ENCODE results near the gene GGACT.
"Not testable (repeated sequence)": the region's sequence is repeated elsewhere in the genome, so short reads cannot be mapped to it uniquely, and the experiment has no call there.

Gene GGACT

DNA sequence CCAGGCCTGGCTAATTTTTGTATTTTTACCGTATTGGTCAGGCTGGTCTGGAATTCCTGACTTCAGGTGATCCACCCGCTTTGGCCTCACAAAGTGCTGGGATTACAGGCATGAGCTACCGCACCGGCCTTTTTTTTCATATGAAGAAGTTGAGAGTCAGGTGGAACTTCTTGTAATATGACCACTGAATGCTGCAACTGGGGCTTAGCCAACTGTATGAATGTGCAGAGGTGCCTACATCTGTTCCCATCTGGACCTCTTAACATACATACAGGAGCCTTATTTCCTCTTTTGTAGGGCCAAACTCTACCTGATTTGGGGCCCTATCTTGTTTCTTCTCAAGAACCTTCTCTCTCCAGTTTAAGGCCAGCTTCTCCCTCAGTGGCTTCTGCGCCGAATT is 11.9 kb upstream of the GGACT start:
- no peak for DNase-seq

DNA sequence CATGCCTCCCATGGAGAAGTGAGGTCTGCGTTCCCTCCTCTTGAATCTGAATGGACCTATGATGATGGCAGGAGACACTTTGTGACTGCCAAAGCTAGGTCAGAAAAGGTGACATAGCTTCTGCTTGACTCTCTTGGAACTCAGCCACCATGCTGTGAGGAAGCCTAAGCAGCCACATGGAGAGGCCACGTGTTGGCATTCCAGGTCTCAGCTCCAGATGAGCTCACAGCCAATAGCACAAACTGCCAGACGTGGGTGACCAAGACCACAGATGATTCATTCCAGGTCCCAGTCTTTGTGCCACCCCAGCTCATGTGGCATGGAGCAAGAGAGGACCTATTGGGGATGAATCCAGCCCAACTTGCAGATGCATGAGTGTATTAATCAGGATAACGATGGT is 8.7 kb upstream of the GGACT start:
- DNase-seq: no peak

DNA sequence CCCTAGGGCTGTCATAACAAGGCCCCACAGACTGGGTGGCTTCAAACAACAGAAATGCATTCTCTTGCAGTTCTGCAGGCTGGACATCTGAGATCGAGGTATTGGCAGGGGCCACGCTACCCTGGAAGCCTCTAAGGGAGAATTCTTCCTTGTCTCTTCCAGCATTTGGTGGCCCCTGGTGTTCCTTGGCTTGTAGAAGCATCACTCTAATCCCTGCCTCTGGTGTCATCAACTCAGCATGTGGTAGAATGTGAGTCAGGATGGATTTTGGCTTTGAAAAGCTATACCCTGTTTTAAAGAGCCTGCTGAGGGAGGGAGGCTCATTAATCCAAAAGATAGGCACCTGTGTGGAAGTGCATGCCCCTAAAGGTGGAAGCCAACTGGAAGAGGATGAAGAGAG is 7.9 kb upstream of the GGACT start:
- DNase-seq: no peak

DNA sequence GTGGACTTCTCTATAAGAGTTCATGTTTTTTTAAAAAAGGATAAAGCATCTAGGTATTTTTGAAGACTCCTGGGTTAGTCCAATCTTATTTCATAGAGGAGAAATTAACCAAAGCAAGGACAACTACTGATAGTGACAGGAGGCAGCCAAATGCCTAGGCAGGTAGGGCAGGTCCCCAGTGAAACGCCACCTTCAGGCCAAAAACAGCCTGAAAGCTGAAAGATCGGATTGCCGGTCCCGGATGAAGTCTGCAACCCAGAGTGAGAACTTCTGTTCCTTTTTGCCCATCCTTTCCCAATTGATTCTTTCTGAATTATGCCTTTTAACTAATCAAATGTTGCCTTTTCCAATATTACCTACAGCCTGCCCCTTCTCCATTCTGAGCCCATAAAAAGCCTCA is 6.1 kb upstream of the GGACT start:
- DNase-seq: no peak

DNA sequence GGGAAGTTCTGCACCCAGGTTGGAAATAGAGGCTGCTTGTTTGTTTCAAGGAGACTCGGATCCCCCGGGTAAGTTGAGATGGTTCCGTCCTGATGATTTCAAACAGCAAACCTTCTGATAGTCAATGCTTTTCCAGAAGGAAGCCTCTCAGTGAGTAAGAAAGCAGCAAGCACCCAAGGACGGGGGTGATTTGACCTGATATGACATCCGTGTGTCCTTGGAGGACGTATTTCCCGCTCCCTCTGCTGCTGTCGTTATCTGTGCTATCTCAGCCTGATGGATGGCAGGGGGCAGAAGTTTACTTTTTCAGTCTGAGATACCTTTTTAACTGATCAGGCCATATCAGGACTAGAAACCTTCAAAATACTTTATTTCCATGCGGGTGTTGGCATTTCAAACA is 5.7 kb upstream of the GGACT start:
- DNase-seq: no peak

GRCh38 chr13:100589178-100589725 is 663 bp upstream of the GGACT start:
- no peak for DNase-seq

DNA sequence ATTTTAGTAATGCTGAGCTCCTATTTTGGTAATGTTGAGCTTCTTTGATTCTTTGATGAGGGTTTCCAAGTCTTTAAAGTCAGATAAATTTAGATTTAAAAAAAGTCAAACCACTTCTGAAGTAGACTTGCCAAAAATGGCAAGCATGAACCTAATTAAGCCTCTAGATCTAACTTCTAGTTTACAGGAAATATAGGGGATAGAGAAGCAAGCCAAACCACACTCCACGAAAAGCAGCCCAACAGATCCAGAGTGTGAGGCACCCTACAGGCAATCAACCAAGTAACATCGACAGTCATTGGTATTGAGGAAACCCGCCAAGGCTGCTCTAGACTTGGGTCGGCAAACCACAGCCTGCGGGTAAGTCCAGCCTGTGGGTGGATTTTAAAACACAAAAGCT is 3.7 kb downstream of the GGACT start:
- no peak for DNase-seq

- no peak for DNase-seq
Measured at GRCh38 chr13:100581504-100581903, 7.1 kb downstream of the GGACT start.

GRCh38 chr13:100581030-100581429 is 7.6 kb downstream of the GGACT start:
- no peak for DNase-seq

- DNase-seq: no peak
Measured at GRCh38 chr13:100580045-100580444, 8.5 kb downstream of the GGACT start.

- DNase-seq: not testable (repeated sequence)
Measured at GRCh38 chr13:100577239-100577638, 11.3 kb downstream of the GGACT start.

DNA sequence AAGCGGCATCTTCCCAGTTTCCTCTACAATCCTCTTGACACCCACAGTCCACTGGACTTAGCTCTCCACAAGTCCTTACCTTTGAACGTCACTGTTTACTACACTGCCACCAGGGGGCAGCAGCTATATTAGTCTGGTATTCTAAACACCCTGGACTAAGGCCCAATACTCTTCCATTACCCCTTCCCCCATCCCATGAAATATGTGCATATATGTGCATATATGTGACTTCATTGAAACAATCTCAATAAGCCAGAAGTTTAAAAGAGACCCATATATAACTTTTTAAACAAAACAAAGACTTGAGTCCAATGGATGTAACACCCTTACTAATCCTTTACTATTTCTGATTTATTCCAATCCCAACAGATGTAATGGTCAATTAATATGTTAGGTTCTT is 15.5 kb downstream of the GGACT start:
- peak; percentile 71 for DNase-seq

GRCh38 chr13:100566543-100566942 is 22.0 kb downstream of the GGACT start:
- DNase-seq: no peak

GRCh38 chr13:100565286-100565685 is 23.3 kb downstream of the GGACT start:
- DNase-seq: no peak

DNA sequence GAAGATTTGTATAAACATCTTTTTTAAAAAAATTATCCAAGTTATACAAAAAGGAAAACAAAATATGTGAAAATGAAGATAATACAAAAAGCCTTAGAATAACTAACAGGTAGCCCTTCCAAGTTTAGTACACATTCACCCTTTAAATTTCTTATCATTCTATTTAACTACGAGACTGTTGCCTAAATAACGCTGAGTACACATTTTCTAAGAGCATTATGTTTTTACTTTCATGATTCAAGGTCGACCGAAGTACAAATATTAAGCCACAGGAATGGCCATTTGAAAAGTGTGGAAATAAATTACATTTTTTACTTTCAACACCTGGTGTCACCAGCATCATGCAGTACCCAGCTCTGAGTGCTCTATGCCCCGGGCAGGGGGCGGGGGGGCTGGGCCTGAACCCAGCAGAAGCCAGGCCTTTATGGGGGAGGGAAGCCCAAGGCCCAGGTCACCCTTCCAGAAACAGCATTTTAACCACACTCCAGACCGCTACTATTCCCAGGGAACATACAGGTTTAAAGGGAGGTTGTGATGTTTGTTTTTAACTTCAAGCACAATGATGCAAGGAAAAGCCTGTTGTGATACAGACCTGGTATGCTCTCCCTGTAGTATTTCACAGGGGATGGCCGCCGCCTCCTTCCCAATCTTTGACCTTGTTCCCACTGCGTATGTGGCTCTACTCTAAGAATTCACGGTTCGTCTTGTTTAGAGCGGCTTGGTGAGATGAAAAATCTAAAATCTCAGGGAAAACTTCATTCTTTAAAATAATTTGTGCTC is 24.0 kb downstream of the GGACT start:
- DNase-seq: no peak

DNA sequence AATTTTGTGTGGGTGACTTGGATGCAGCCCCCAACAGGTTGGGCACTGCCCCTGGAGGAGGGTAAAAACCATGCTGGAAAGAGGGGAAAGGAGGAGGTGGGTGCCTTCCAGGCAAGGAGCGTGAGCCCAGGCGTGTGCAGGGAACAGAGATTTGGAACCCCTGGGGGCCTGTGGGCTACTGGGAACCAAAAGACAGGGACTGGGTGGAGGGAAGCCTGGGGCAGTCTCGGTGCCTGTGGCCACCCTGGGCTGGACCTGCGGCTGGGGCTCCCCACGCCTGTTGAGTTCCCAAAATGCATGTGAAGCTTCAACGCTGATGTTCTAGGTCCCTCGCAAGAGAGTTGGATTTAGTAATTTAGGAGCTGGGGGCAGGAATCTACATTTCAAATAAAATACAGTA is 24.8 kb downstream of the GGACT start:
- no peak for DNase-seq

DNA sequence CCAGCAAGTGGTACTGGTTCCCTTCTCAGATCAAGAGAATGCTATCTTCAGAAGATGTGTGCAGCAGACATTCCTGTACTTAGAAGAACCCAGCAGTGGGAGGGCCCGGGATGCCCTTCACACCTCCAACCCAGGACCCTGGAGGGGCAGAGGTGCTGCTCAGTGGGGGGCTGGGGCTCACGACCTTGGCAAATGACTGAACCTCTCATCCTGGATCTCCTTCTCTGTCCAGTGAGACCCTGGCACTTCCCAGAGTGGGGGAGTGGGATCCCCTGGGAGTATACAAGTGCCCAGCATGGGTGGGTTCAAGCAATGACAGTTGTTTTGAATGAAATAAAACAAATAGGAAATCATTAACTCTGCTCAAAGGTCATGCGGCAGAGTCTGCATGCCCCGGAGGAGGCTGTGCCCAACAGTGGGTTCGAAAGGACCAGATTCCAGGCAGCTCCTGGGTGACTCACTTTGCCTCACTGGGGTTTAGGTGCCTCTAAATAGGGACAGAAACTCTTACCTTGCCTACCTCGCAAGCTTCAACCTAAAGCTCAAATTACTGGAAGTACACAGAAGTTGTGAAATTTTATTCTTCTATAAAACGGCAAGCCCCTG is 26.9 kb downstream of the GGACT start:
- no peak for DNase-seq

DNA sequence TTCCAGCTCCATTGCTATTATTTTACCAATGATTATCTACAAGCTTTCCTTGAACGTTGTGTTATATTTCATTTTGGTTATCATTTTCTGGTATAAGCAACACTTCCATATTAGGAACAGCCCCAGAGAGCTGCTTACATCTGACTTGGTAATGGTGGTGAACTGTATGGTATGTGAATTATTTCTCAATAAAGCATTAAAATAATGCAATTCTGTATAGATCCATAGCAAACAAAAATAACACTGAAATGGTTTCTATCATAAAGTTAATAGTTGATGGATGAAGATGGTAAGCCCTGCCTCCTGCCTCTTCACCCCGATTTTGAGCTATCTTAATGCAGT is 27.5 kb downstream of the GGACT start:
- no peak for DNase-seq

DNA sequence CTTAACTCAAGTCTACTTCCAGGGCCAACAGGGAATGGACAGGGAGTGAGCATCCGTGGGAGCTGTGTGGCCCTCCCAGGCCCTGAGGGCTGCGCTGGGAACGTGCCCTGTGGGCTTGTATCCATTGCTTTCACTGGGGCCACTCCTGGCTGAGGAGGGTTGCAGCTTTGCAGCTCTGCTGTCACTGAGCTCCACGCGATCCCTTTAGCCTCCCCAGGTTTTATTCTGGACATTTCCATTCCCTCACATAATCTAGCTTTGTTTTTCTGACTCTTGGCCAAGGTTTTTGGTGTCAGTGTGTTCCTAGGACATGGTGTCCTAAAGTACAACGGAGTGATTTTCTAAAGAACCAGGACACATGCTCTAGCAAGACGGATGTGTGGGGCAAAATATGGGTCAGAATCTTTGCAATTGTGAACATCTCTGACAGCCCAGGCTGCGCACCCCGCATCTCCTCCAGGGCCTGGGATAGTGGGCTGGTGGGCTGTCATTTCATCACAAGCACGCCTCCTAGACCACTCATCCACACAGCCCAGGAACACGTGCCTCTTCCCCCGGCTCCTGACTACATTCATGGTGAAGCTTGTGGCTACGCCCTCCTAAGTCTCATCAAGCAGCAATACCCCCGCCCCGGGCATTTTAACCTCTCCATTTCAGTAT is 28.0 kb downstream of the GGACT start:
- no peak for DNase-seq

DNA sequence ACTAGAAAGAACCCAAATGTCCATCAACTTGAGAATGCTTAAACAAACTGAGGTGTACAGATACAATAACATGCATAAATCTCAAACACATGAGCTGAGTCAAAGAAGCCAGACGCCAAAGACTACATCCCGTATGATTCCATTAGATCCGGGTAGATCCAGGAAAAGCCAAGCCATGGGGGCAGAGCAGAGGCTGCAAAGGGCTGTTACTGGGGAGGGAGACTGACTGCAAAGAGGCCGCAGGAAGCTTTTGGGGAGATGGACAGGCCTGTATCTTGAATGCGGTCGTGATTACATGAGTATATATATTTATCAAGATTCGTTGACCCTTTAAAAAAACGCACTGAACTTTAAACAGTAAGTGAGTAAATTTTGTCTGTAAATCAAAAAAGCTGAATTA is 28.7 kb downstream of the GGACT start:
- DNase-seq: no peak

DNA sequence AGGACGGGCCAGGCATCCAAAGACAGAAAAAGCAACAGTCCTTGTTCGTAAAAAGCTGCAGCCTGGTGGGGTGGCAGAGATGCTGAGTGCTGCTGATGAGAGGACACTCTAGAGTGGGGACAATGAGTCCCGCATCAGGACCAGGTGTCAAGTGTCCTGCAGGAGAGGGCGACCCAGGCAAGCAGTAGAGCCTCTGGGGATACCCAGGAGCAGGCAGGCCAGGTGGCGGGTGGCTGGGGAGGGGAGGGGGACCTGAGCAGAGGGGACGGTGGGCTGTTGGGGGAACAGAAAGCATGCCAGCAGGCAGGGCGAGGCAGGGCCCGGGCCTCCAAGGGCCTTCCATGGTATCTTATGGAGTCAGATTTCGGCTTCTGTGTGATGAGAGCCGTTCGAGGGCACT is 35.8 kb downstream of the GGACT start:
- DNase-seq: no peak

- DNase-seq: no peak
Measured at GRCh38 chr13:100549316-100549715, 39.3 kb downstream of the GGACT start.

GRCh38 chr13:100547791-100548201 is 40.8 kb downstream of the GGACT start:
- no peak for DNase-seq

DNA sequence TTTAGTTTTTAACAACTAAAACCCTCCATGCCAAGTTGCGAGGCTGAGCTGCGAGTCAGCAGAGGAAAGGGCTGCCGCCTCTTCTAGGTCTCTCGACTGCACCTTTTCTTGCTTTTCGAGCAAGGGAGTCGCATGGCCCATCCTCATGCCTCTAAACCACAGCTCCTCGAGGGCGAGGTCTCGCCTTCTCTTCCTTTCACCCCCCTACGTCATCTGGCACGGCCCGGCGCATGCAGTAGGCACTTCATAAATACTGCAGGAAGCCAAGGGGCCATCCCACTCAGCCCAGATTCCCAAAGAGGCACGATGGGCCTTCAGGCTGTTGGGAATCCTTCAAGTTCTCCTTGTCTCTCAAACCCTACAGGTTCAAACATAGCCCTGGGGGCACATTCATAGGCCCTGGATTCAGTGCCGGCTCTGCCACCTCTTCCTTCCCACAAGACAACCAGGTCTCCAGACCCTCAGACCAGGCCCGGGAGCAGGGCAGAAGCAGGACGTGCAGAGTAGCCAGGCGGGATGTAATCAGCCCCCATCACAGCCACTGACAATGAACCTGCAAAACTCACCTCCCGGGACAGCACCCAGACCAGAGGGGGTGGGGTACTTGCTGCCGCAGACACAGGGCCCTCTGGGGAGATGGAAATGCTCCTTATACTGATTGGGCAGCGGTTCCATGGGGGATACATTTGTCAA is 41.7 kb downstream of the GGACT start:
- DNase-seq: no peak
